ENCODE results near the gene SEL1L2. TPM values are rescaled to one million over a fixed set of nuclear protein-coding genes. Genes with fewer than 3 reads are reported as not detected.

SEL1L2 gene
- total RNA-seq, 1 donor from 2014 or later: not detected

- H3K36me3 Mint-ChIP-seq: no peaks in the 10 kb centered on the region
- peaks cover 21% of the 10 kb centered on the region for H3K4me1 Mint-ChIP-seq (ENCODE audit: unreplicated experiment)
- H3K27me3 Mint-ChIP-seq: peaks cover 15% of the 10 kb centered on the region
- H3K9me3 Mint-ChIP-seq: no peaks in the 10 kb centered on the region
- DNase-seq (ENCODE audit: extremely low spot score, unreplicated experiment): no peak
- no peak overlapping the region for H3K4me3 Mint-ChIP-seq
- TF ChIP-seq, protein P1, sequence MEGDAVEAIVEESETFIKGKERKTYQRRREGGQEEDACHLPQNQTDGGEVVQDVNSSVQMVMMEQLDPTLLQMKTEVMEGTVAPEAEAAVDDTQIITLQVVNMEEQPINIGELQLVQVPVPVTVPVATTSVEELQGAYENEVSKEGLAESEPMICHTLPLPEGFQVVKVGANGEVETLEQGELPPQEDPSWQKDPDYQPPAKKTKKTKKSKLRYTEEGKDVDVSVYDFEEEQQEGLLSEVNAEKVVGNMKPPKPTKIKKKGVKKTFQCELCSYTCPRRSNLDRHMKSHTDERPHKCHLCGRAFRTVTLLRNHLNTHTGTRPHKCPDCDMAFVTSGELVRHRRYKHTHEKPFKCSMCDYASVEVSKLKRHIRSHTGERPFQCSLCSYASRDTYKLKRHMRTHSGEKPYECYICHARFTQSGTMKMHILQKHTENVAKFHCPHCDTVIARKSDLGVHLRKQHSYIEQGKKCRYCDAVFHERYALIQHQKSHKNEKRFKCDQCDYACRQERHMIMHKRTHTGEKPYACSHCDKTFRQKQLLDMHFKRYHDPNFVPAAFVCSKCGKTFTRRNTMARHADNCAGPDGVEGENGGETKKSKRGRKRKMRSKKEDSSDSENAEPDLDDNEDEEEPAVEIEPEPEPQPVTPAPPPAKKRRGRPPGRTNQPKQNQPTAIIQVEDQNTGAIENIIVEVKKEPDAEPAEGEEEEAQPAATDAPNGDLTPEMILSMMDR (conservative IDR thresholded peaks at IDR 0.05): no peak
- peak overlapping the region; percentile 44 for H3K27ac Mint-ChIP-seq
Observed at GRCh38 chr20:13874394-13875157, 115.8 kb downstream of the SEL1L2 start.

DNA sequence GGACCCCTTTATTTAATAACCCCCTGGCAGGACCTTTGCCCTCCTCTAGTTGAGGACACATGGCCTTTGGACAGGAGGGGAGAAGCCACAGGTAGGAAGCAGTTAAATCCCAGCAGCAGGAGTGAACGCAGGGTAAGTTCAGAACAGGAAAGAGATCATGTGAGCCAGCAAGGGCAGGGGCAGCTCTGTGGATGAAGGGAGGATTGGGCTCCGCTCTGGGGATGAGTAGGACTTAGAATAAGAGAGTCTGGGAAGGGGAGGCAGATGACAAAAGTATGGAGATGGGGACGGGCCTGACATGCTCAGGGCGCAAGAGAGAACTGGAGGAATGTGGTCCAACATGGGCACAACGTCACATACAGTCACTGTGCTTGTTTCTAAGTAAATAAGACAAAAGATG, 116.6 kb downstream of the SEL1L2 start:
- no peaks in the 10 kb centered on the region for H3K9me3 Mint-ChIP-seq

GRCh38 chr20:13870170-13870748, 120.2 kb downstream of the SEL1L2 start:
- no peak for DNase-seq (ENCODE audit: extremely low spot score, unreplicated experiment)
- Mint-ChIP-seq H3K27me3 (peaks cover 15% of the 10 kb centered on the region), H3K27ac (no peak overlapping the region), H3K4me3 (no peak overlapping the region), H3K36me3 (no peaks in the 10 kb centered on the region), H3K9me3 (no peaks in the 10 kb centered on the region), H3K4me1 (ENCODE audit: unreplicated experiment) (peaks cover 20% of the 10 kb centered on the region)
- TF ChIP-seq, protein P1 (conservative IDR thresholded peaks at IDR 0.05): no peak

More for the DNA sequence above, 116.6 kb downstream of the SEL1L2 start:
- Mint-ChIP-seq H3K36me3 (no peaks in the 10 kb centered on the region), H3K4me3 (no peak overlapping the region), H3K27ac (peak overlapping the region; percentile 44), H3K27me3 (peaks cover 15% of the 10 kb centered on the region), H3K4me1 (ENCODE audit: unreplicated experiment) (peaks cover 21% of the 10 kb centered on the region)
- TF ChIP-seq, protein P1 (conservative IDR thresholded peaks at IDR 0.05): no peak
- no peak for DNase-seq (ENCODE audit: extremely low spot score, unreplicated experiment)

- Mint-ChIP-seq H3K36me3 (no peaks in the 10 kb centered on the region), H3K4me1 (ENCODE audit: unreplicated experiment) (peaks cover 7% of the 10 kb centered on the region), H3K9me3 (no peaks in the 10 kb centered on the region), H3K27me3 (peaks cover 4% of the 10 kb centered on the region), H3K27ac (no peak overlapping the region), H3K4me3 (no peak overlapping the region)
- TF ChIP-seq, protein P1 (conservative IDR thresholded peaks at IDR 0.05): no peak
- DNase-seq (ENCODE audit: extremely low spot score, unreplicated experiment): no peak
Observed at GRCh38 chr20:13868331-13868730, 122.1 kb downstream of the SEL1L2 start.

DNA sequence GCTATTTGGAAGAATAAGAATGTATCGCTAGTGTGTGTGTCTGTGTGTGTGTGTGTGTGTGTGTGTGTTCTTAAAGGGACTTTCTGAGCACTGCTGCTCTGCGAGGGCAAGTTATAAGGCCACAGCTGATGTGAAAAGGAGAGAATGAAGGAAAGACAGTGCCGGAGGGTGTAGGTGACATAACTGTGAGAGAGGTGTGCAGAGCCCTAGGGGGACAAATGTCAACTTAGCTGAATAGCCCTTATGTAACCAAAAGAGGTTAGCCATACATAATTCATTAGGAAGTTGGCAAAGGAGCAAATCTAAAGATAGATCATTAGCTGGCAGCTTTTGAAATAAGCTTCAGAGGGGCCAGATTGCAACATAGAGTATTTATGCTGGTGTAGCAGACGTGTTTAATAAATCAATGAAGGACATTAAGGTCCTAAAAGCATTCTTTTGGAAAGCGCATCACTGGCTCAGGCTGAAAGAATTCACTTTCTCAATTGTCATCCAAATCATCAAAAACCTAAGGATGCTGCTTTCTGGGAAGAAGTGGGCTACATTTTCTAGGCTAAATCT, 124.5 kb downstream of the SEL1L2 start:
- no peaks in the 10 kb centered on the region for H3K36me3 Mint-ChIP-seq
- H3K9me3 Mint-ChIP-seq: no peaks in the 10 kb centered on the region
- no peak overlapping the region for H3K4me3 Mint-ChIP-seq
- H3K27me3 Mint-ChIP-seq: no peaks in the 10 kb centered on the region
- no peak for DNase-seq (ENCODE audit: extremely low spot score, unreplicated experiment)
- peaks cover 7% of the 10 kb centered on the region for H3K4me1 Mint-ChIP-seq (ENCODE audit: unreplicated experiment)
- no peak overlapping the region for H3K27ac Mint-ChIP-seq
- TF ChIP-seq, protein P1 (conservative IDR thresholded peaks at IDR 0.05): no peak
